ENCODE data around the gene VKORC1L1.

DNA sequence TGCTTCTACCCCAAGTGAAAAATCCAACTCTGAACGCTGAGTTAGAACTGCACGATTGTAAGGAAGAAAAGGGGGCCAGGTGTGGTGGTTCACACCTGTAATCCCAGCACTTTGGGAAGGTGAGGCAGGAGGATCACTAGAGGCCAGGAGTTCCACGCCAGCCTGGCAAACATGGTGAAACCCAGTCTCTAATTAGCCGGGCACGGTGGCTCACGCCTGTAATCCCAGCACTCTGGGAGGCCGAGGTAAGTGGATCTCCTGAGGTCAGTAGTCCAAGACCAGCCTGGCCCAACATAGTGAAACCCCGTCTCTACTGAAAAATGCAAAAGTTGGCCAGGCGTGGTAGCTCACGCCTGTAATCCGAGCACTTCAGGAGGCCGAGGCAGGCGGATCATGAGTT lies 100.1 kb downstream of the VKORC1L1 start:
- TF ChIP-seq, protein P1, sequence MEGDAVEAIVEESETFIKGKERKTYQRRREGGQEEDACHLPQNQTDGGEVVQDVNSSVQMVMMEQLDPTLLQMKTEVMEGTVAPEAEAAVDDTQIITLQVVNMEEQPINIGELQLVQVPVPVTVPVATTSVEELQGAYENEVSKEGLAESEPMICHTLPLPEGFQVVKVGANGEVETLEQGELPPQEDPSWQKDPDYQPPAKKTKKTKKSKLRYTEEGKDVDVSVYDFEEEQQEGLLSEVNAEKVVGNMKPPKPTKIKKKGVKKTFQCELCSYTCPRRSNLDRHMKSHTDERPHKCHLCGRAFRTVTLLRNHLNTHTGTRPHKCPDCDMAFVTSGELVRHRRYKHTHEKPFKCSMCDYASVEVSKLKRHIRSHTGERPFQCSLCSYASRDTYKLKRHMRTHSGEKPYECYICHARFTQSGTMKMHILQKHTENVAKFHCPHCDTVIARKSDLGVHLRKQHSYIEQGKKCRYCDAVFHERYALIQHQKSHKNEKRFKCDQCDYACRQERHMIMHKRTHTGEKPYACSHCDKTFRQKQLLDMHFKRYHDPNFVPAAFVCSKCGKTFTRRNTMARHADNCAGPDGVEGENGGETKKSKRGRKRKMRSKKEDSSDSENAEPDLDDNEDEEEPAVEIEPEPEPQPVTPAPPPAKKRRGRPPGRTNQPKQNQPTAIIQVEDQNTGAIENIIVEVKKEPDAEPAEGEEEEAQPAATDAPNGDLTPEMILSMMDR (IDR thresholded peaks at IDR 0.05; ENCODE audit: low read depth, low read length), result no peak
- TF ChIP-seq EZH2phosphoT487 (IDR thresholded peaks at IDR 0.05; ENCODE audit: low read depth), result no peak

Data from OCI-LY3 (cell line).